Parathyroid adenoma (tissue), 2 donors: ENCODE data around the gene SLC23A3.

ENCODE experiments used
- H2AFZ ChIP-seq: fragments of 300-600 bp; sonication (generic); one replicate; pipeline ENCODE4 v1.7.0; 2017; ENCODE audit warnings: antibody characterized with exemption, mild to moderate bottlenecking
- H3K27ac ChIP-seq: fragments of 300-600 bp; sonication (generic); one replicate; pipeline ENCODE4 v1.7.0; 2017
- H3K27me3 ChIP-seq: fragments of 300-600 bp; sonication (generic); one replicate; pipeline ENCODE4 v1.7.0; 2017; ENCODE audit warnings: low read length; ENCODE audit not compliant: control insufficient read depth, insufficient read depth
- H3K36me3 ChIP-seq: fragments of 300-600 bp; sonication (generic); one replicate; pipeline ENCODE4 v1.7.0; 2017; ENCODE audit warnings: low read length; ENCODE audit not compliant: control insufficient read depth, insufficient read depth
- H3K4me1 ChIP-seq: fragments of 300-600 bp; sonication (generic); one replicate; pipeline ENCODE4 v1.7.0; 2017; ENCODE audit warnings: control low read depth
- H3K4me2 ChIP-seq: fragments of 300-600 bp; sonication (generic); one replicate; pipeline ENCODE4 v1.7.0; 2017; ENCODE audit warnings: low read length
- H3K4me3 ChIP-seq: fragments of 300-600 bp; sonication (generic); one replicate; pipeline ENCODE4 v1.7.0; 2017; ENCODE audit warnings: low read depth, low read length
- H3K79me2 ChIP-seq: fragments of 300-600 bp; sonication (generic); one replicate; pipeline ENCODE4 v1.7.0; 2017; ENCODE audit warnings: control low read depth
- H3K9ac ChIP-seq: fragments of 300-600 bp; sonication (generic); one replicate; pipeline ENCODE4 v1.7.0; 2017; ENCODE audit warnings: mild to moderate bottlenecking
- H3K9me3 ChIP-seq: fragments of 300-600 bp; sonication (generic); one replicate; pipeline ENCODE4 v1.7.0; 2017; ENCODE audit warnings: low read length; ENCODE audit not compliant: control insufficient read depth
- TF ChIP-seq, protein P1 (sequence below): fragments of 300-600 bp; sonication (generic); IDR thresholded peaks from one replicate; pipeline ENCODE4 v1.7.0; 2017; ENCODE audit warnings: antibody characterized with exemption, mild to moderate bottlenecking
- donor health status: primary hyperparathyroidism.

Gene SLC23A3

DNA sequence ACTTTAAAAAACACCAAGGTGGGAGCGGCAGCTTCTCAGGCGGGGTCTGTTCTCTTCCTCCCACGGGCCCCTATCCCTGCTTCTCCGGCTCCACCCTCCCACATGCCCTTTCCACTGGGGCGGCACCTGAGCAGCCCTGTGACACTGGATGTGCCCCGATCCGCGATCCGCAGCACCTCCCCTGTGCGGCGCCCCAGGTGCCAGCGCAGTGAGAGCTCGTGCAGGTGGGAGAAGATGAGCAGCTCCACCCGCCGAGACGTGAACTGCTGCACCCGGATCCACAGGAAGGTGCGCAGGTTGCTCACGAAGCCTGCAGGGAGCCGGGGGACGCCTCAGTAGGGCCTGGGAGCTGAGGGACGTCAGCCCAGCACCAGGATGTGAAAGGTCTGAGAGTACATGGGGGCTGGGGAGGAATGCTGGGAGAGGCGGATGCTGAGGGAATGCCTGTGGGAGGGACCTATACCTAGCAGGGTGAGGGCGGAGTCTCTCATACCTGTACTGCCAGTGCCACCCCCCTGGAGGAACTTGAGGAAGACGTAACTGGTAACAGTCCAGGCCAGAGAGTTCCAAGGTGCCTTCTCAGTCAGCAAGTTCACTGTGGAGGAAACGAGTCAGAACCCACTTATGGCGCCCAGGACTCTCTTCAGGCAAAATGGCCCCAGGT is 46.2 kb upstream of the SLC23A3 start:
- TF ChIP-seq, protein P1, sequence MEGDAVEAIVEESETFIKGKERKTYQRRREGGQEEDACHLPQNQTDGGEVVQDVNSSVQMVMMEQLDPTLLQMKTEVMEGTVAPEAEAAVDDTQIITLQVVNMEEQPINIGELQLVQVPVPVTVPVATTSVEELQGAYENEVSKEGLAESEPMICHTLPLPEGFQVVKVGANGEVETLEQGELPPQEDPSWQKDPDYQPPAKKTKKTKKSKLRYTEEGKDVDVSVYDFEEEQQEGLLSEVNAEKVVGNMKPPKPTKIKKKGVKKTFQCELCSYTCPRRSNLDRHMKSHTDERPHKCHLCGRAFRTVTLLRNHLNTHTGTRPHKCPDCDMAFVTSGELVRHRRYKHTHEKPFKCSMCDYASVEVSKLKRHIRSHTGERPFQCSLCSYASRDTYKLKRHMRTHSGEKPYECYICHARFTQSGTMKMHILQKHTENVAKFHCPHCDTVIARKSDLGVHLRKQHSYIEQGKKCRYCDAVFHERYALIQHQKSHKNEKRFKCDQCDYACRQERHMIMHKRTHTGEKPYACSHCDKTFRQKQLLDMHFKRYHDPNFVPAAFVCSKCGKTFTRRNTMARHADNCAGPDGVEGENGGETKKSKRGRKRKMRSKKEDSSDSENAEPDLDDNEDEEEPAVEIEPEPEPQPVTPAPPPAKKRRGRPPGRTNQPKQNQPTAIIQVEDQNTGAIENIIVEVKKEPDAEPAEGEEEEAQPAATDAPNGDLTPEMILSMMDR, result no peak
- no peak overlapping the region for H3K27ac ChIP-seq

DNA sequence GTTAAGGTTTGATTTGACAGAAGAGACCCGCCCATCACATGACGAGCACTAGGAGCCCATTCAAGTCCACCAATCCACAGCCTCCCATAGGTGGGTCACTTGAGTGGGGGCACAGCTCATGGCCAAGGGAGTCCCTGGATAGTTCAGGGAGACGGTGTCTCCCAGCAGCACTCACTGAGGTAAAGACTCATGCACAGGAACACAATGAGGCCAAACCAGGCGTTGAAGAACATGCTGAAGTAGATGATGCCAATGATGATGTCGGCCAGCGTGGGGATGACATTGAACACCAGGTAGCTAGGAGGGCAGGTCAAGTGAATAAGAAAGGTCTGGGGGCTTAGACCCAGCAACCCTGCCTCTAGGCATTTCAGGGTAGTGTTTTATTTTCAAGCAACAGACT is 45.0 kb upstream of the SLC23A3 start:
- H3K9ac ChIP-seq, result no peak overlapping the region
- no peaks in the 10 kb centered on the region for H3K9me3 ChIP-seq
- peaks cover 12% of the 10 kb centered on the region for H3K4me1 ChIP-seq
- H3K27me3 ChIP-seq, result no peaks in the 10 kb centered on the region
- TF ChIP-seq, protein P1, result no peak
- H2AFZ ChIP-seq, result no peak overlapping the region
- H3K4me2 ChIP-seq, result no peak overlapping the region
- no peak overlapping the region for H3K4me3 ChIP-seq
- H3K79me2 ChIP-seq, result no peaks in the 10 kb centered on the region
- no peak overlapping the region for H3K27ac ChIP-seq
- no peaks in the 10 kb centered on the region for H3K36me3 ChIP-seq

More for the DNA sequence above, 46.2 kb upstream of the SLC23A3 start:
- Histone ChIP-seq H2AFZ (no peak overlapping the region), H3K4me3 (no peak overlapping the region), H3K4me2 (no peak overlapping the region), H3K27me3 (no peaks in the 10 kb centered on the region), H3K9ac (no peak overlapping the region), H3K79me2 (no peaks in the 10 kb centered on the region), H3K4me1 (peaks cover 12% of the 10 kb centered on the region), H3K36me3 (no peaks in the 10 kb centered on the region), H3K9me3 (no peaks in the 10 kb centered on the region)

DNA sequence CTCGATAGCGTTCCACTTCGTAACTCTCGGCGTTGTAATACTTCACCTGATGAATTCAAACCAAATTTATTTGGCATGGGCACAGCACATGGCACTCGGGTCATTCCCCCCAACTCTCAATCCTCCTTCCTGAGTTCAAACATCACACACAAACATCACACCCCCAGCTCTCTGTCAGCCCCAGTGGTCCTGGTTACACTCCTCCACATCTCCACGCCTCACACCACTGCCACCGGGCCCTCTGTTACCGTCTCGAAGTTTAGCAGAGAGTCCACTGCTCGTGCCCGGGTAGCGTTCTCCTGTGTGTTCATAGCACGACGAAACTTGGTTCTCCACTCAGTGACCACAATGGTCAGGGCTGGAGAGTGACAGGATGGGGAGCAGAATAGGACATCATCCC is 44.3 kb upstream of the SLC23A3 start:
- Histone ChIP-seq H3K27ac (no peak overlapping the region), H3K27me3 (no peaks in the 10 kb centered on the region), H3K79me2 (no peaks in the 10 kb centered on the region), H3K4me3 (no peak overlapping the region), H2AFZ (no peak overlapping the region), H3K9ac (no peak overlapping the region), H3K9me3 (no peaks in the 10 kb centered on the region), H3K4me2 (no peak overlapping the region), H3K4me1 (peaks cover 6% of the 10 kb centered on the region), H3K36me3 (no peaks in the 10 kb centered on the region)
- TF ChIP-seq, protein P1, result no peak

DNA sequence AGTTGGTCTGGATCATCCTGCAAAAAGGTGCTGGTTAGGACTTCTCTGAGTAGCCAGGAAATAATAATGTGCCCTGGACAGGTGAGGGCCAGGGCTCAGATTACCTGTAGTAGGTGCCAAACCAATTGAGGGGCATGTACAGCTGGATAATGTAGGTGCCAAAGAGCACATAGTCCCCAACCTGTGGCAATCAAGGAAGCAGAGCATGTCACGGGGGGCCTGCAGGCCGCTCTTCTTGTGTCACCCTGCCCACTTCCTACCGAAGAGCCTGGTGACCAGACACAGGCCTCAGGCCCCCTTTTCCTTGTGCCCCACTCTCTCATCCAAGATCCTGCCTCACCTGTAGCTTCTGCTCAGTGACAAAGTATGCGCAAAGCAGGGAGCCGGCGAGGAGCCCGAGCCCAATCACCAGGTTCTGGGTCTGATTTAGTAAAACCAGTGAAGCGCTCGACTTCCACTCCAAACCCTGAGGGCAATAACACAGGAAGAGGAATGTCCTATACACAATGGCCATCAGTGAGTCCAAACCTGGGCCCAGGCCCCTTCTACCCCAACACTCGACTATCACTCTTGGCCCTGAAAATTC is 43.8 kb upstream of the SLC23A3 start:
- TF ChIP-seq, protein P1, result no peak
- Histone ChIP-seq H3K79me2 (no peaks in the 10 kb centered on the region), H3K9ac (no peak overlapping the region), H3K36me3 (no peaks in the 10 kb centered on the region), H3K27me3 (no peaks in the 10 kb centered on the region), H3K4me1 (peaks cover 4% of the 10 kb centered on the region), H3K4me2 (no peak overlapping the region), H3K9me3 (no peaks in the 10 kb centered on the region), H3K4me3 (no peak overlapping the region), H2AFZ (no peak overlapping the region), H3K27ac (no peak overlapping the region)

DNA sequence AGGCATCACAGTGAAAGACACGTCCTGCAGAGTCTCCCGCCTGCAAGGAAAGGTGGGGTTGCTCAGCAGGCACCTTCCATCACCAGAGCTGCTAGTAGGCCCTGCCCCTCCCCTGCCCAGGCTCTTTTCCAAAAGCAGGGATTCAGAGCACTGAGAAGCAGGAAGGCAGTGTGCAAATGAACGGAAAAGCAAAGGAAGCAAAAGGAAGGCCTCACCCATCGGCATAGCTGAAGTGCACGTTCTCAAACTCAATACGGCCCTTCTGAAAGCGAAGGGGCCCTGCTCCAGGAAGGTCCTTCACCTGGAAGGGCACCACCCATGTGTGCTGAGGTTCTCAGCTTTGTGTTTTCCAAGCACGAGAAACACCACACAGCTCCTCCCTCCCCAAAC is 43.2 kb upstream of the SLC23A3 start:
- peaks cover 7% of the 10 kb centered on the region for H3K4me1 ChIP-seq
- H3K27me3 ChIP-seq, result no peaks in the 10 kb centered on the region
- H3K9me3 ChIP-seq, result no peaks in the 10 kb centered on the region
- no peak overlapping the region for H3K4me3 ChIP-seq
- no peak overlapping the region for H3K27ac ChIP-seq
- no peaks in the 10 kb centered on the region for H3K36me3 ChIP-seq
- no peaks in the 10 kb centered on the region for H3K79me2 ChIP-seq
- TF ChIP-seq, protein P1, result no peak
- no peak overlapping the region for H3K4me2 ChIP-seq
- no peak overlapping the region for H3K9ac ChIP-seq
- no peak overlapping the region for H2AFZ ChIP-seq
